Loucy (cell line): Measurements from ENCODE around the gene PARVB.

Source experiments
- H2AFZ ChIP-seq: fragments of 200-600 bp; sonication (generic); 2 replicates; pipeline ENCODE4 v1.6.0; 2016; ENCODE audit warnings: antibody characterized with exemption, mild to moderate bottlenecking, low read length, moderate library complexity
- H3F3A ChIP-seq: fragments of 200-600 bp; 2 replicates; pipeline ENCODE4 v1.6.0; 2016; ENCODE audit warnings: antibody characterized with exemption, low read depth, mild to moderate bottlenecking
- H3K27me3 ChIP-seq: fragments of 200-600 bp; sonication (generic); 2 replicates; pipeline ENCODE4 v1.6.1; 2014; ENCODE audit warnings: low read length, mild to moderate bottlenecking; ENCODE audit not compliant: insufficient read depth, poor library complexity, severe bottlenecking
- H3K36me3 ChIP-seq: fragments of 200-600 bp; sonication (generic); 2 replicates; pipeline ENCODE4 v1.6.1; 2016; ENCODE audit warnings: low read length; ENCODE audit not compliant: insufficient read depth
- H3K4me1 ChIP-seq: fragments of 200-600 bp; sonication (generic); 2 replicates; pipeline ENCODE4 v1.5.1; 2014; ENCODE audit warnings: low read length, mild to moderate bottlenecking; ENCODE audit not compliant: insufficient read depth, poor library complexity, severe bottlenecking
- H3K4me2 ChIP-seq: fragments of 200-600 bp; sonication (generic); 2 replicates; pipeline ENCODE4 v1.6.0; 2014; ENCODE audit warnings: antibody characterized with exemption, low read length, low read depth, mild to moderate bottlenecking; ENCODE audit not compliant: poor library complexity, severe bottlenecking
- H3K4me3 ChIP-seq: fragments of 200-600 bp; sonication (generic); 2 replicates; pipeline ENCODE4 v1.5.1; 2014; ENCODE audit warnings: low read length, mild to moderate bottlenecking, mixed read lengths; ENCODE audit not compliant: poor library complexity, severe bottlenecking
- H3K79me2 ChIP-seq: fragments of 200-600 bp; sonication (generic); 2 replicates; pipeline ENCODE4 v1.6.1; 2014; ENCODE audit warnings: low read length; ENCODE audit not compliant: insufficient read depth
- H3K9ac ChIP-seq: fragments of 200-600 bp; sonication (generic); 2 replicates; pipeline ENCODE4 v1.6.0; 2014; ENCODE audit warnings: mild to moderate bottlenecking, low read depth, low read length, moderate library complexity; ENCODE audit not compliant: poor library complexity, severe bottlenecking
- H3K9me2 ChIP-seq: fragments of 200-600 bp; sonication (generic); replicated peaks from 2 replicates; pipeline ENCODE4 v1.6.1; 2016; ENCODE audit warnings: low read depth, low read length, mixed read lengths
- H3K9me3 ChIP-seq: fragments of 200-600 bp; sonication (generic); 2 replicates; pipeline ENCODE4 v1.6.1; 2014; ENCODE audit warnings: mild to moderate bottlenecking, antibody characterized with exemption, low read length, low read depth; ENCODE audit not compliant: insufficient read depth
- H4K20me1 ChIP-seq: fragments of 200-600 bp; sonication (generic); 2 replicates; pipeline ENCODE4 v1.6.0; 2014; ENCODE audit warnings: antibody characterized with exemption, low read length, mild to moderate bottlenecking; ENCODE audit not compliant: insufficient read depth, poor library complexity, severe bottlenecking
- EZH2phosphoT487 ChIP-seq: fragments of 200-600 bp; IDR thresholded peaks from 2 replicates; pipeline ENCODE4 v1.6.1; 2018; ENCODE audit warnings: antibody characterized with exemption, mild to moderate bottlenecking, moderate library complexity, borderline replicate concordance
- TF ChIP-seq, protein P1 (sequence below): fragments of 200-600 bp; sonication (generic); conservative IDR thresholded peaks from 2 replicates; pipeline ENCODE4 v1.5.1; 2014; ENCODE audit warnings: mild to moderate bottlenecking, antibody characterized with exemption, low read length

Gene PARVB, protein sequence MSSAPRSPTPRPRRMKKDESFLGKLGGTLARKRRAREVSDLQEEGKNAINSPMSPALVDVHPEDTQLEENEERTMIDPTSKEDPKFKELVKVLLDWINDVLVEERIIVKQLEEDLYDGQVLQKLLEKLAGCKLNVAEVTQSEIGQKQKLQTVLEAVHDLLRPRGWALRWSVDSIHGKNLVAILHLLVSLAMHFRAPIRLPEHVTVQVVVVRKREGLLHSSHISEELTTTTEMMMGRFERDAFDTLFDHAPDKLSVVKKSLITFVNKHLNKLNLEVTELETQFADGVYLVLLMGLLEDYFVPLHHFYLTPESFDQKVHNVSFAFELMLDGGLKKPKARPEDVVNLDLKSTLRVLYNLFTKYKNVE

GRCh38 chr22:44024288-44024921, at the start of gene PARVB:
TSS of gene PARVB (plus strand) at chr22:44024302. CDS start at chr22:44024340, 38 bp downstream.
- Histone ChIP-seq H3K9me2 (no peaks in the 10 kb centered on the region), H3K9ac (peak within 1 kb of the TSS; percentile 74), H4K20me1 (no peaks in the 10 kb centered on the region), H3K27me3 (no peaks in the 10 kb centered on the region), H2AFZ (peak within 1 kb of the TSS; percentile 63; the same call in 1 of the 2 replicates), H3K9me3 (no peaks in the 10 kb centered on the region), H3K36me3 (no peaks in the 10 kb centered on the region), H3K79me2 (peaks cover 14% of the 10 kb centered on the region; the same call in 1 of the 2 replicates), H3F3A (no peaks in the 10 kb centered on the region), H3K4me1 (peaks cover 8% of the 10 kb centered on the region), H3K4me2 (peak within 1 kb of the TSS; percentile 63), H3K4me3 (peak within 1 kb of the TSS; percentile 74)
- no peak for TF ChIP-seq EZH2phosphoT487
- TF ChIP-seq, protein P1, sequence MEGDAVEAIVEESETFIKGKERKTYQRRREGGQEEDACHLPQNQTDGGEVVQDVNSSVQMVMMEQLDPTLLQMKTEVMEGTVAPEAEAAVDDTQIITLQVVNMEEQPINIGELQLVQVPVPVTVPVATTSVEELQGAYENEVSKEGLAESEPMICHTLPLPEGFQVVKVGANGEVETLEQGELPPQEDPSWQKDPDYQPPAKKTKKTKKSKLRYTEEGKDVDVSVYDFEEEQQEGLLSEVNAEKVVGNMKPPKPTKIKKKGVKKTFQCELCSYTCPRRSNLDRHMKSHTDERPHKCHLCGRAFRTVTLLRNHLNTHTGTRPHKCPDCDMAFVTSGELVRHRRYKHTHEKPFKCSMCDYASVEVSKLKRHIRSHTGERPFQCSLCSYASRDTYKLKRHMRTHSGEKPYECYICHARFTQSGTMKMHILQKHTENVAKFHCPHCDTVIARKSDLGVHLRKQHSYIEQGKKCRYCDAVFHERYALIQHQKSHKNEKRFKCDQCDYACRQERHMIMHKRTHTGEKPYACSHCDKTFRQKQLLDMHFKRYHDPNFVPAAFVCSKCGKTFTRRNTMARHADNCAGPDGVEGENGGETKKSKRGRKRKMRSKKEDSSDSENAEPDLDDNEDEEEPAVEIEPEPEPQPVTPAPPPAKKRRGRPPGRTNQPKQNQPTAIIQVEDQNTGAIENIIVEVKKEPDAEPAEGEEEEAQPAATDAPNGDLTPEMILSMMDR, result no peak

DNA sequence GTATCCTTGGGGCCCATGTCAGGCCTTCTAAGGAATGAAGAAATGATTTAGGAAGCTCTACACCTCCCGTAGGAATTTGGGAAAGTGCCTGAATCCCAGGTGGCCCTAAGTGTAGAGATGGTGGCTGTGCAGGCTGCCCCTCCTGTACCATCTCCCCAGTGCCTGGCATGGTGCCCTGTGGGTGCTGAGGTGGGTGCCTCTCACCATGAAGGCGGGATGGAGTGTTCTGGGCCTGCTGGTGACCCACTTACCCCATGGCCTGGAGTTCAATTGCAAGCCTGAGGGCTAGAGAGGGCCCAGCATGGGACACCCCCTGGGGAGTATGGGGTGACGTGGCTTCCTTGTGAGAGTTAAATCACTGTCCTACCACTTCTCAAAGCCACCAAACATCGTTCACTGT, 49.1 kb upstream of the PARVB start:
- H3K36me3 ChIP-seq, result peaks cover 91% of the 10 kb centered on the region; the same call in 1 of the 2 replicates
- TF ChIP-seq, protein P1, result no peak
- no peak for TF ChIP-seq EZH2phosphoT487

DNA sequence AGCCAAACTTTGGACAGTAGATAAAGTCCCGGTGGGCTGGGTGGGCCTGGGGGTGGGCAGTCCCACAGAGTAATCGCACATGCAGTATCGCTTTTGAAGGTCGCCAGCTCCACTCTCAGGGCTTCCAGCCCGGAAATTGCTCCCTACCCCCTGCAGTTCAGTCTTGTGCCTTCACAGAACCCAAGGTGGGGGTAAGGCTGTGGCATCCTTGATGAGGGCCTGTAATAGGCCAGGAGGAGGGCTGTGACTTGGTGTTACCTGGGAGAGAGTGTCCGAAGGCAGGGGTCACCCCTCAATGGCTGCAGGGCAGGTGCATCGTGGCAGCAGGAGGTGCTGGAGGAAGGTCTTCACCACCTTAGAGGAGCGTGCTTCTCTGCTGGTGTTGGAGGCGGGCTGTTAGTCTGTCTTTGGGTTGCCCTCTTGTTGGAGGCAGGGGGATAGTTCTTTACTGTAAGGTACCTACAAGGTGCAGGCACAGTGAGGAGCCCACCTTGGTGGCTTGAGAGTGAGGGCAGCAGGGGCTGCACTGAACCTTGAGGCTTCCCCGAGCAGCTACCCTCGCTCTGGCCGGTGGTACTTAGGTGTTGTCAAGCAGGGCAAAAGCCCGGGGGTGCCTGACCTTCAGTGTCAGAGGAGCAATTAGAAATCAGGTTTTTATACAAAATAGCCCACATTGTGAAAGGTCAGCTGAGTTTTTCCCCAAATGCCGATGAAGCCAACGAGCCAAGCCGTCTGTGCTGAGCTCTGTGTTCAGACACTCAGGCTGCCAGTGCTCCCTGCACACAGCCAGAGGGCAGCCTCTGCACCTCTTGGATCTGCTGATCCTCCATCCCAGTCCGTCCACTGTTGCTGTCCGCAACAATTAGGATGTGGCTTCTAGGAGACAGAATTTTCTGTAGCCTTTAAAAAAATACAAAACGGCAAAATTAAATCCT, 47.0 kb upstream of the PARVB start:
- Histone ChIP-seq H3K27me3 (no peaks in the 10 kb centered on the region), H2AFZ (no peak overlapping the region), H3K9me3 (no peaks in the 10 kb centered on the region), H3K36me3 (peaks cover 93% of the 10 kb centered on the region; the same call in 1 of the 2 replicates), H3K79me2 (no peaks in the 10 kb centered on the region), H4K20me1 (no peaks in the 10 kb centered on the region), H3K9me2 (no peaks in the 10 kb centered on the region), H3F3A (no peaks in the 10 kb centered on the region), H3K4me3 (no peak overlapping the region), H3K4me1 (no peaks in the 10 kb centered on the region), H3K4me2 (no peak overlapping the region), H3K9ac (no peak overlapping the region)
- no peak for TF ChIP-seq EZH2phosphoT487
- TF ChIP-seq, protein P1, result no peak

More for the DNA sequence above, 49.1 kb upstream of the PARVB start:
- Histone ChIP-seq H3K79me2 (no peaks in the 10 kb centered on the region), H3F3A (no peaks in the 10 kb centered on the region), H4K20me1 (no peaks in the 10 kb centered on the region), H3K4me2 (no peak overlapping the region), H3K4me1 (no peaks in the 10 kb centered on the region), H3K9me3 (no peaks in the 10 kb centered on the region), H3K4me3 (no peak overlapping the region), H3K9ac (no peak overlapping the region), H2AFZ (no peak overlapping the region), H3K27me3 (no peaks in the 10 kb centered on the region), H3K9me2 (no peaks in the 10 kb centered on the region)
